ENCODE data around the gene GTF3C4. TPM values are rescaled to one million over a fixed set of nuclear protein-coding genes. Genes with fewer than 3 reads are reported as not detected.

The GTF3C4 gene
- 10 to 100 TPM; 13.0 to 19.1 TPM for total RNA-seq

GRCh38 chr9:132670457-132671391 lies at the start of gene GTF3C4:
GTF3C4 (plus strand) TSS chr9:132670464; CDS start chr9:132670599, 135 bp downstream.
- ATAC-seq (replicated peaks): peak; percentile 39
- Mint-ChIP-seq H3K27me3 (no peaks in the 10 kb centered on the region), H3K4me3 (peak within 1 kb of the TSS; percentile 72), H3K36me3 (ENCODE audit: low read depth) (peaks cover 41% of the 10 kb centered on the region), H3K9me3 (no peaks in the 10 kb centered on the region), H3K27ac (peak within 1 kb of the TSS; percentile 76), H3K4me1 (peaks cover 32% of the 10 kb centered on the region)

GRCh38 chr9:132622159-132622558 lies 48.1 kb upstream of the GTF3C4 start:
- Mint-ChIP-seq H3K27ac (no peak overlapping the region), H3K27me3 (no peaks in the 10 kb centered on the region), H3K4me3 (no peak overlapping the region), H3K36me3 (ENCODE audit: low read depth) (peaks cover 96% of the 10 kb centered on the region), H3K4me1 (peaks cover 1% of the 10 kb centered on the region), H3K9me3 (no peaks in the 10 kb centered on the region)
- no peak for ATAC-seq (replicated peaks)

- Mint-ChIP-seq H3K4me1 (no peaks in the 10 kb centered on the region), H3K27me3 (no peaks in the 10 kb centered on the region), H3K27ac (no peak overlapping the region), H3K9me3 (no peaks in the 10 kb centered on the region), H3K36me3 (ENCODE audit: low read depth) (peaks cover 99% of the 10 kb centered on the region), H3K4me3 (no peak overlapping the region)
- ATAC-seq (replicated peaks): no peak
Measured at GRCh38 chr9:132626285-132626684, 44.0 kb upstream of the GTF3C4 start.

GRCh38 chr9:132627106-132627505 lies 43.2 kb upstream of the GTF3C4 start:
- Mint-ChIP-seq H3K27me3 (no peaks in the 10 kb centered on the region), H3K4me3 (no peak overlapping the region), H3K27ac (no peak overlapping the region), H3K9me3 (no peaks in the 10 kb centered on the region), H3K36me3 (ENCODE audit: low read depth) (peaks cover 99% of the 10 kb centered on the region), H3K4me1 (no peaks in the 10 kb centered on the region)
- no peak for ATAC-seq (replicated peaks)

- H3K36me3 Mint-ChIP-seq (ENCODE audit: low read depth): peaks cover 99% of the 10 kb centered on the region
- no peak for ATAC-seq (replicated peaks)
- H3K27me3 Mint-ChIP-seq: no peaks in the 10 kb centered on the region
- no peaks in the 10 kb centered on the region for H3K9me3 Mint-ChIP-seq
- no peak overlapping the region for H3K4me3 Mint-ChIP-seq
- H3K4me1 Mint-ChIP-seq: no peaks in the 10 kb centered on the region
- no peak overlapping the region for H3K27ac Mint-ChIP-seq
Measured at GRCh38 chr9:132627594-132627993, 42.7 kb upstream of the GTF3C4 start.

GRCh38 chr9:132628746-132629145 lies 41.5 kb upstream of the GTF3C4 start:
- Mint-ChIP-seq H3K27me3 (no peaks in the 10 kb centered on the region), H3K9me3 (no peaks in the 10 kb centered on the region), H3K27ac (no peak overlapping the region), H3K36me3 (ENCODE audit: low read depth) (peaks cover 99% of the 10 kb centered on the region), H3K4me3 (no peak overlapping the region), H3K4me1 (no peaks in the 10 kb centered on the region)
- no peak for ATAC-seq (replicated peaks)

- Mint-ChIP-seq H3K27ac (no peak overlapping the region), H3K4me1 (no peaks in the 10 kb centered on the region), H3K36me3 (ENCODE audit: low read depth) (peaks cover 100% of the 10 kb centered on the region), H3K27me3 (no peaks in the 10 kb centered on the region), H3K9me3 (no peaks in the 10 kb centered on the region), H3K4me3 (no peak overlapping the region)
- ATAC-seq (replicated peaks): no peak
Measured at GRCh38 chr9:132630116-132630515, 40.1 kb upstream of the GTF3C4 start.

GRCh38 chr9:132630811-132631210 lies 39.5 kb upstream of the GTF3C4 start:
- no peak overlapping the region for H3K4me3 Mint-ChIP-seq
- no peaks in the 10 kb centered on the region for H3K27me3 Mint-ChIP-seq
- H3K27ac Mint-ChIP-seq: no peak overlapping the region
- ATAC-seq (replicated peaks): no peak
- H3K9me3 Mint-ChIP-seq: no peaks in the 10 kb centered on the region
- no peaks in the 10 kb centered on the region for H3K4me1 Mint-ChIP-seq
- peaks cover 100% of the 10 kb centered on the region for H3K36me3 Mint-ChIP-seq (ENCODE audit: low read depth)

GRCh38 chr9:132631280-132631679 lies 39.0 kb upstream of the GTF3C4 start:
- Mint-ChIP-seq H3K27me3 (no peaks in the 10 kb centered on the region), H3K4me1 (no peaks in the 10 kb centered on the region), H3K4me3 (no peak overlapping the region), H3K9me3 (no peaks in the 10 kb centered on the region), H3K27ac (no peak overlapping the region), H3K36me3 (ENCODE audit: low read depth) (peaks cover 100% of the 10 kb centered on the region)
- ATAC-seq (replicated peaks): no peak

GRCh38 chr9:132631685-132632084 lies 38.6 kb upstream of the GTF3C4 start:
- Mint-ChIP-seq H3K27ac (no peak overlapping the region), H3K9me3 (no peaks in the 10 kb centered on the region), H3K4me1 (no peaks in the 10 kb centered on the region), H3K36me3 (ENCODE audit: low read depth) (peaks cover 99% of the 10 kb centered on the region), H3K27me3 (no peaks in the 10 kb centered on the region), H3K4me3 (no peak overlapping the region)
- no peak for ATAC-seq (replicated peaks)

GRCh38 chr9:132632413-132633129 lies 37.7 kb upstream of the GTF3C4 start:
- H3K4me1 Mint-ChIP-seq: no peaks in the 10 kb centered on the region
- no peak for ATAC-seq (replicated peaks)
- no peaks in the 10 kb centered on the region for H3K9me3 Mint-ChIP-seq
- no peak overlapping the region for H3K27ac Mint-ChIP-seq
- no peaks in the 10 kb centered on the region for H3K27me3 Mint-ChIP-seq
- peaks cover 99% of the 10 kb centered on the region for H3K36me3 Mint-ChIP-seq (ENCODE audit: low read depth)
- H3K4me3 Mint-ChIP-seq: no peak overlapping the region

- no peak overlapping the region for H3K4me3 Mint-ChIP-seq
- no peak for ATAC-seq (replicated peaks)
- H3K9me3 Mint-ChIP-seq: no peaks in the 10 kb centered on the region
- no peak overlapping the region for H3K27ac Mint-ChIP-seq
- no peaks in the 10 kb centered on the region for H3K4me1 Mint-ChIP-seq
- peaks cover 98% of the 10 kb centered on the region for H3K36me3 Mint-ChIP-seq (ENCODE audit: low read depth)
- no peaks in the 10 kb centered on the region for H3K27me3 Mint-ChIP-seq
Measured at GRCh38 chr9:132634327-132634726, 35.9 kb upstream of the GTF3C4 start.

GRCh38 chr9:132637351-132637750 lies 32.9 kb upstream of the GTF3C4 start:
- no peaks in the 10 kb centered on the region for H3K27me3 Mint-ChIP-seq
- H3K27ac Mint-ChIP-seq: no peak overlapping the region
- no peak overlapping the region for H3K4me3 Mint-ChIP-seq
- ATAC-seq (replicated peaks): no peak
- H3K9me3 Mint-ChIP-seq: no peaks in the 10 kb centered on the region
- peaks cover 98% of the 10 kb centered on the region for H3K36me3 Mint-ChIP-seq (ENCODE audit: low read depth)
- no peaks in the 10 kb centered on the region for H3K4me1 Mint-ChIP-seq

GRCh38 chr9:132637801-132638200 lies 32.5 kb upstream of the GTF3C4 start:
- Mint-ChIP-seq H3K9me3 (no peaks in the 10 kb centered on the region), H3K36me3 (ENCODE audit: low read depth) (peaks cover 98% of the 10 kb centered on the region), H3K27ac (no peak overlapping the region), H3K4me3 (no peak overlapping the region), H3K27me3 (no peaks in the 10 kb centered on the region), H3K4me1 (no peaks in the 10 kb centered on the region)
- ATAC-seq (replicated peaks): no peak

- Mint-ChIP-seq H3K27ac (no peak overlapping the region), H3K4me1 (no peaks in the 10 kb centered on the region), H3K27me3 (no peaks in the 10 kb centered on the region), H3K4me3 (no peak overlapping the region), H3K36me3 (ENCODE audit: low read depth) (peaks cover 98% of the 10 kb centered on the region), H3K9me3 (no peaks in the 10 kb centered on the region)
- ATAC-seq (replicated peaks): no peak
Measured at GRCh38 chr9:132638240-132638639, 32.0 kb upstream of the GTF3C4 start.
